Adrenal gland (tissue), 5 donors: ENCODE data around the gene FES.

Experiments used
- CTCF ChIP-seq, 6 experiments: fragments of 450-650 bp in 4 of 6; fragments of 200-600 bp in 2 of 6; sonication (generic) in 1 of 6; IDR thresholded peaks; 1 replicate in 5 of 6; 2 replicates in 1 of 6; pipeline versions ENCODE4 v1.5.1 to v1.8.0; 2016 to 2021; ENCODE audit warnings: antibody characterized with exemption in 6 of 6, mild to moderate bottlenecking in 2 of 6, moderate library complexity in 1 of 6
- POLR2A ChIP-seq, 2 donors: fragments of 450-650 bp; IDR thresholded peaks; one replicate each; pipeline ENCODE4 v1.6.1; 2017; ENCODE audit warnings: antibody characterized with exemption in 2 of 2, mild to moderate bottlenecking in 2 of 2, moderate library complexity in 1 of 2
- donor health status: DM: no; HTN: no; CAD: no.

- TF ChIP-seq CTCF (IDR thresholded peaks at IDR 0.05): no peak
- TF ChIP-seq POLR2A (IDR thresholded peaks at IDR 0.05): no peak
Observed at GRCh38 chr15:90924375-90924774, 40.1 kb downstream of the FES start.
